ENCODE results near the gene KIF16B.

GRCh38 chr20:16337707-16338106, 235.5 kb downstream of the KIF16B start:
- TF ChIP-seq POLR2AphosphoS5 (IDR thresholded peaks at IDR 0.05) (no peak), CTCF (IDR thresholded peaks at IDR 0.05) (no peak)
